Stimulated activated CD8-positive, alpha-beta memory T cell treated with anti-CD3 and anti-CD28 coated beads, Interleukin-2, amount 100 ng/mL, for 48 hours (primary cell): Measurements from ENCODE around the gene CPOX.
"Not testable (repeated sequence)": the region's sequence is repeated elsewhere in the genome, so short reads cannot be mapped to it uniquely, and the experiment has no call there.

ENCODE experiments used
- DNase-seq, 2 donors: peaks; one replicate each; pipeline ENCODE4 v3.0.0-alpha.2; 2020; ENCODE audit warnings: low read depth in 2 of 2

The CPOX gene

DNA sequence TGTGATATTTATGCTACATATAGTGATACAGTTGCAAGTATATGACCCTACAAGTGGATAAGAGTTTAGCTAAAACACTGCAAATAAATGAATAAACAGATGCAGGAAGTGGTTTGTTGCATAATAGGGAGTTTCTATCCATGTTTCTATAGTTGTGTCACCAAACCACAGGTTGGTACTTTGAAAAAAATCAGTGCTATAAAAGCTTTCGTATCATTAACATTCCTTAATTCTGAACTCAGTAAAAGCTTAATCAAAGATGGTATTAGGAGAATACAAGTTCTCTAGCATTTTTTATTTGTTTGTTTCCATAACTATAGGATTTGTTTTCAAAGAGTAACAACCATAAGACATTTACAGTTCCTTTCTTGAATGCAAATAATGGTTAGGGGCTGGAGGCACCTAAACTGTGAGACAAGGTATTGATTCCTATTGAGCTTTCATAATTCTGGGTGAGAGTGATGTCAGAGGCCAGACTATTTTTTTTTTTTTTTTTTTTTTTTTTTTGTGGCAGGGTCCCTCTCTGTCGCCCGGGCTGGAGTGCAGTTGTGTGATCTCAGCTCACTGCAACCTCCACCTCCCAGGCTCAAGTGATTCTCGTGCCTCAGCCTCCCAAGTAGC lies 29.6 kb downstream of the CPOX start:
- DNase-seq, result no peak

- DNase-seq, result no peak
Observed at GRCh38 chr3:98561727-98562521, 31.5 kb downstream of the CPOX start.

DNA sequence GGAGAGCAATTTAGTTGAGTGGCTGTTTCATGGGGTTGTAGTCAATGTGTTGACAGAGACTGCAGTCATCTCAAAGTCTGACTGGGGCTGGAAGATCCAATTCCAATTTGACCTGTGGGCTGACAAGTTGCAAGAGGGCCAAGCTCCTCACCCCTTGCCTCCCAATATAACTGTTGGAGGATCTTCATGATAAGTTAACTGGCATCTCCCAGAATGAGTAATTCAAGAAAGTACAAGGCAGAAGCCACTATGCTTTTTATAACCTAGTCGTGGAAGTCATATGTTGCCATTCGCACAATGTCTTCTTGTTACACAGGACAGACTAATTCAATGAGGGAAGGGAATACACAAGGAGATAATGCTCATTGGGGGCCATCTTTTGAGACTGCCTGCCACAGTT lies 32.5 kb downstream of the CPOX start:
- no peak for DNase-seq

DNA sequence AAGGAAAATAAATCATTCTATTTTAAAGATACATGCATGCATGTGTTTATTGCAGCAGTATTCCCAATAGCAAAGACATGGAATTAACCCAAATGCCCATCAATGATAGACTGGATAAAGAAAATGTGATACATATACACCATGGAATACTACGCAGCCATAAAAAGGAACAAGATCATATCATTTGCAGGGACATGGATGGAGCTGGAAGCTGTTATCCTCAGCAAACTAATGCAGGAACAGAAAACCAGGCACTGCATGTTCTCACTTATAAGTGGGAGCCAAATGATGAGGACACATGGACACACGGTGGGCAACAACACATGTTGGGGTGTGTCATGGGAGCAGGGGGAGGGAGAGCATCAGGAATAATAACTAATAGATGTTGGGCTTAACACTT lies 33.6 kb downstream of the CPOX start:
- DNase-seq, result not testable (repeated sequence)

GRCh38 chr3:98558100-98558827 lies 35.1 kb downstream of the CPOX start:
- no peak for DNase-seq

DNA sequence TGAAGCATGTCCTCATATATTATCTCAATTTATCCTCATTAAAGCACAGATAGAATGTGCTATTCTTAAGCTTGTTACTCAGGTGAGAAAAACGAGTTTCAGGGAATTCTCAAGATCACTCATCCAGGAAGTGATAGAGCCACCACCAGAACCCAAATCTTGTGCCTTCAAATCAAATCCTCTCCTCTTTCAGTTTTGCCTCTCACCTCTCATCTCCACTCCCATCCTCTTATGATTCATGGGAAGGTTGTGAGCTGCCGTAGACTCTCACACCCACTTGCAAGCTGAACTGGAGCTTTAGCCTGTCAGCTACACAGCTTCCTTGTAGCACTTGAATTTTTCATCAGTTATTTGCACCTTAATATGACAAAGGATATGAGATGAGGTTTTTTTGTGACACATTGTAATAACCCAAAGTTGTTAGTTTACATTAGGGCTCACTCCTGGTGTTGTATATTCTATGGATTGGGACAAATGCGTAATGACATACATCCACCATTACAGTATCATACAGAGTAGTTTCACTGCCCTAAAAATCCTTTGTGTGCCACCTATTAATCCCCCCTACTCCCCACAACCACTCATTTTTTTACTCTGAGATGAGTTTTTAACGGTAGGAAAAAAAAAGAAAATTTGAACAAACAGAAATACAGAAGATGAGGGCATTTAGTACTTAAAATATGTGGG lies 35.9 kb downstream of the CPOX start:
- peak in 1 of 2 donors; percentile 31 for DNase-seq

DNA sequence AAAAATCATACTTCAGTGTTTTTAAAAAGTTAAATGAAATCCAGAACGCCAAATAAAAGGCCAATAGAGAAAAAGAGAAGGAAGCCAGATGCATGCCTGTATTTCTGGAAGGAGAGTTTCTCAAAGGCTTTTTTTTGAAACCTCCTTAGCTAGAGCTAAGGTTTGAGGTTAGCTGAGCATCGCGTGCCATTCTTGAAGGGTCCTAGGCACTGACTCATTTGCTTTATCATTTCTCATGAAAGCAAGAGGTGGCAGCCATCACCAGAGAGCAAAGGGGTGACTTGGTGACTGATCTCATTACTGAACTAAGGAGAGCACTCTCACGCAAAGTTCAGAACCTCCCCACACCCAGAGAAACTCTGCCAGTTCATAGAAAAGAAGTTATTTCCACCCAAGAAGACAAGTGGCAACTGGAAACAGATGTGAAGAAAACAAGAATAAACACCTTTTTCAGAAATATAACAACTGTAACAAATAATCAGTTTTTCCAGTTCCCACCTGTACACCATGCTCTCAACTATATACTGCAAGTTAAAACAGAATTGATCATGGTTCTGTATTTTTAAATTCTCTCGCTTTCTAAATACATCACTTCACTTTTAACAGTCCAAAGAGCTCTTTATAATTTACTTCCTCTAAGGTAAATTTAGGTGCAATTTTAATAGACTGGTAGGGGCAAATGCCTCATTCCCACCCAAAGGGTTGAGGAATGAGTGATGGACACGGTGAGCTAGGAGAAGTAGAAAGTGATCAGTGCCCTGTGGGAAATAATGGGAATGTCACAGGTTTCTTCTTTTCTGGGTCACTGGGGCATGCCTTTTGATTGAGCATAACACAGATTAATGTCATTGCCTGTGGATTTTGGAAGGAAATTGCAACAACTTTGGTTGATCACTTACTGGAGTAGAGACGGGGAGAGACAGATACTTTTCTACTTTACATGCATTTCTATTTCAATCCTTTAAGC lies 37.0 kb downstream of the CPOX start:
- DNase-seq, result peak; percentile 42 to 55

GRCh38 chr3:98555025-98555379 lies 38.4 kb downstream of the CPOX start:
- DNase-seq, result no peak

DNA sequence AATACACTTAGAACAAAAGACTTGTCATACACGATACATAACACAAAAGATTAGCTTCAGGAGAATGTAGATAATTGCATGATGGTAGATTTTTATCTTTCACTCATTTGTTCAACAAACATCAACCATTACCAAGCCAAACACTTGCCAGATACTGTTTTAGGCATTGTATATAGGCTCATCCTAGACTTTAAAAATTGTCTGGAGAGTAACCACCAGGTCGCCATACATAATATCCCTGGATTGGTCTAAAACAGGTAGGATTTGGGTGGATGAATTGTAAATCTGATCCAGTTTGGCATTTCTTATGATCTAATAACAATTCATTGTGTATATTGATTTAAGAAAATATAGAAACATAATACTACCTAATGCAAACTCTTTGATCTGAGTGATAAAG lies 38.8 kb downstream of the CPOX start:
- DNase-seq, result no peak

- no peak for DNase-seq
Observed at GRCh38 chr3:98553753-98554152, 39.7 kb downstream of the CPOX start.

- DNase-seq, result no peak
Observed at GRCh38 chr3:98553021-98553563, 40.3 kb downstream of the CPOX start.

DNA sequence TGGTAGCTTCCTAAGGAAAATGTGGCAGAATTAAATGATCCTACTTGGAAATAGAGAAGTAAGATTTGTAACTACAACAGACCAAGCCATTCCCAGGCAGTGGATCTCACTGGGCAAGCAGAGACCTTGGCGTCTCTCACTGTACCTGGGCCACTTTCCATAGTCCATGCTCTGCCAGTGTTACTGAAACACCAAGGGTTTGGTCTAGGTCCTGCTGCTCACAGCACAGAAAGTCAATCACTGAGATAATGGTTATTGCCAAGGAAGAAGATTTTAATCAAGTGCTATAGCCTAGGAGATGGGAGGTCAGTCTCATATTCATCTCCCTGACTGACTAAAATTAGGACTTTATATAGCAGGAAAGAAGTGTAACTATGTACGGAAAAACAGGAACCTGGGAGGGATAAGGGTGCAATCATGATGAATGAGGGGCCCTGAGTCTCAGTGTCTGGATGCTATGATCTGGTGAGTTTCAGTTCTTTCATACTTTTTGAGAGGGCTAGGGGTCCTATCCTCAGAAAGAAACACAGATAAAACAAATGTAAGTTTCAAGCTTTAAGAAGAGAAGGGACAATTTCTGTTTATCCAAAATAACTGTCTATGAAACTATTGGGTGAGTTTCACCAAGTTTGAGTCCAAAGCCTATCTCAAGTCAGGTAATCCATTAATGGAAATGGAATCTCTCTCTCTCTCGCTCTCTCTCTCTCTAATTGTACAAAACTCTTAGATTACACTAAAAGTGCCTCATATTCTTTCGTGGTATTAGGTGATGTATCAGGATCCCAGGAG lies 41.0 kb downstream of the CPOX start:
- DNase-seq, result no peak

DNA sequence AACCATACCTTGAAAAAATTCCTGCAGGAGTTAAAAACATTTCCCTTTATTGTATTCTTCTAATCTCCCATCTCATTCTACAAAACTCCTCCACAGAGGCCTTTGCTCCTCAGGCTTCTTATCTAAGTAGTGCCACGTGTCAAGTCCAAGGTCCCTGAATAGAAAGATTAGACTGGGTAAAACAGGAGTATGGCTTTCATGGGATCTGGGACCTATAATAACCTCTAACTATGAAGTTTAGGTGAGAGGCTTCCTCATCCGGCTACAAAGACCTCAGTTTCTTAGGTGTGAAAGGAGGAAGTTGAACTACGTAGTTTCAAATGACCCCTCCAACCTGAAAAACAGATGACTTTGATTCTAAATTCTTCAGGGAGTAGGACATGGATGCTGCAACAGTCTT lies 41.7 kb downstream of the CPOX start:
- DNase-seq, result no peak

- no peak for DNase-seq
Observed at GRCh38 chr3:98551236-98551635, 42.2 kb downstream of the CPOX start.

GRCh38 chr3:98550833-98551232 lies 42.6 kb downstream of the CPOX start:
- no peak for DNase-seq

DNA sequence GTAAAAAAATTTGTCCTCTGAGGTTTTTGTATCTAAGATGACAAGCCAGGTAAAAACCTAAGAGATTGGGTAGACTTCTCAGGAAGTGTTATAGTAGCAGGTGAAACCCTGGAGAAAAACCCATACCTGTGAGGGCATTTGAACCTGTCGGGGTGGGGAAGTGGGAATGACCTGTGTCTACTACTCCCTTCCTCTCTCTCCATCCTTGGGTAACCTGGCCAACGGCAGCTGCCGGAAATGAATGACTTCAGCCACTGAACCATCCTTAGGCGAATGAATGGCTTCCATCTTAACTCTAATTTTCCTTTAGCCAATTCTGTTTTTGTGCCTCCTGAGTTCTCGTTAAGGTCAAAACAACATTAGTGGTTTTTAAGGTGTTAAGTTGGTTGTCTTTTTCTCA lies 44.9 kb downstream of the CPOX start:
- no peak for DNase-seq

DNA sequence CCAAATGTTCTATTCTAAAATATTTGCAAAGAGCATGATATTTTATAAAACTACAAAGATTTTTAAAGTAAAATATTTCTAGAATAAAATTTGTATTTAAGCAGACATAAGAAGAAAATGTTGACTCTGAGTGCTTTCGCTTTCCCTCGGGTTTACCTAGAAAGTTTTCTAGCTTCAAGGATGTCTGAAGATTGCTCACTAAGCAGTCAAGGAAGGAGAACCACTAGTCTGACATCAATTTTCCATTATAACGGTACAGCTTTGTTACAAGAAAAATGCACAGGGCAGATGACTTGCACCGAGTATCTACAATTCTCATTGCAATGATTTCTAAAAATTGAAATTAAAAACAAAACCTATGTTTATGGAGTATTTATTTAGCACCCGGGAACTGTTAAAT lies 47.5 kb downstream of the CPOX start:
- no peak for DNase-seq

DNA sequence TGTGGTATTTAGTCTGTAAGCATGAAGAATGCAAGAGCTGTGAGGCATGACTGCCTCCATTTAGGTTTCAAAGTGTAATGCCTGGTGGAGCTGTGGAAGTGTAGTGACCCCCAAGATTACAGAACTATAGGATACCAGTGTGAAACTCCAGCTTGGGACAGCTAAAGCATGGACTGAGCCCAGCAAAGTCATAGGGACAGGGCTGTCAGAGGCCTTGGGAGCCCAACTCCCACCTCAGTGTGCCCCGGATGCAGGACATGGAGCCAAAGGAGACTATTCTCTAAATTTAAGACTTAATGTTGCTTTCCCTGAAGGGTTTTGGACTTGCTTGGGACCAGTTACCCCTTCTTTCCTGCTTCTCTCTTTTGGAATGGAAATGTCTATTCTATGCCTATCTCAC lies 50.8 kb downstream of the CPOX start:
- DNase-seq, result no peak

DNA sequence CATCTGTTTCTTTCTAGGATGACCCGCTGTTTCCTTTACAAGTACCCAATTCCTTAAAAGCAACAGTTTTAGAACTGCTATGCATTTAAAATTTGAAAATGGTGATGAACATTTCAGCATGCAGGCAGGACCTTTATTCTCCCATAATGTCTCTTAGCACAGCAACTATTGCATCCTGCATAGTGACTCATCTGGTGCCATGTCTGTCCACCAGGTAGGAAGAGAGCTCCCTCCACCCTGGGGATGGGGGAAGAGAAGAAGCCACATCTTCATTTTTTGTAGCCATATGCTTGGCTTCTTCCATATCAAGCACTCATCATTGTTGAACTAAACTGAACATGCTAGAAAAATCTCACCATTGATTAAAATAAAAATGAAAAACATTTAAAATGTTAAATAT lies 51.7 kb downstream of the CPOX start:
- no peak for DNase-seq

GRCh38 chr3:98540346-98540745 lies 53.1 kb downstream of the CPOX start:
- DNase-seq, result no peak
